Measurements from ENCODE around the gene SUSD4. TPM values are rescaled to one million over a fixed set of nuclear protein-coding genes. Genes with fewer than 3 reads are reported as not detected.

The SUSD4 gene
- total and polyA plus RNA-seq, 2 of the 4 experiments (the other 2 are of a cell fraction) = 1.8 to 2.7 TPM

DNA sequence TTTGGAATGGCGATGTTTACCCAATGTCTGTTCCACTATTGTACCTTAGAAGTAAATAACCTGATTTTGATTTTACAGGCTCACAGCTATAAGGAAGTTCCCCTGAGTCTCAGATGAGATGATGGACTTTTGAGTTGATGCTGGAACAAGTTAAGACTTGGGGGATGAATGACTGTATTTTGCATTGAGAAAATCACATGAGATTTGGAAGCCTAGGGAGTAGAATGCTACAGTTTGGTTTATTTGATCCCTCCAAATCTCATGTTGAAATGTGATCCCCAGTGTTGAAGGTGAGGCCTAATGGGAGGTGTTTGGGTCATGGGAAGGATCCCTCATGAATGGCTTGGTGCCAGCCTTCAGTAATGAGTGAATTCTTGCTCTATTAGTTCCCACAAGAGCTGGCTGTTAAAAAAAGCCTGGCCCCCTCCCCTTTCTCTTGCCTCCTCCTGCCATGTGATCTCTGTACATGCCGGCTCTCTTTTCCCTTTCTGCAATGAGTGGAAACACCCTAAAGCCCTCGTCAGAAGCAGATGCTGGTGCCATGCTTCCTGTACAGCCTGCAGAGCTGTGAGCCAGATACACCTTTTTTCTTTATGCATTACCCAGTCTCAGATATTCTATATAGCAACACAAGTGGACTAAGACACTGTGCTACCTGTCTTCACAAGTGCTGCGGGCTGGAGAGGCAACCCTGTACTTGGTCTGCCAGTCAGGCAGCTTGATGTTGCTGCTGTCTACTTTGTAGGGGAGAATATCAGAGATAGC lies 143.9 kb downstream of the SUSD4 start:
- Histone ChIP-seq H2BK15ac (ENCODE audit: low read depth, low read length) (no peak overlapping the region), H3K56ac (ENCODE audit: extremely low read depth, insufficient read depth, low read length) (no peak overlapping the region), H3K23ac (ENCODE audit: low read depth, low read length) (no peak overlapping the region), H4K91ac (ENCODE audit: insufficient read depth, low read depth, low read length) (no peak overlapping the region), H2AK9ac (replicated peaks; ENCODE audit: low read depth, low read length, poor library complexity) (no peak overlapping the region), H4K5ac (ENCODE audit: low read depth, low read length) (no peak overlapping the region), H3K27me3 (ENCODE audit: control insufficient read depth, insufficient read depth, low read length) (peaks cover 10% of the 10 kb centered on the region), H2BK20ac (ENCODE audit: low read depth, low read length) (no peak overlapping the region), H4K8ac (ENCODE audit: low read depth in 2 of 2, low read length in 2 of 2) (no peak overlapping the region), H3K9me3 (ENCODE audit: control insufficient read depth, insufficient read depth, low read length) (peaks cover 11% of the 10 kb centered on the region), H2AFZ (replicated peaks; ENCODE audit: low read length, poor library complexity) (no peak overlapping the region), H3K4me2 (ENCODE audit: low read depth, low read length) (no peak overlapping the region), H3K4ac (ENCODE audit: low read depth, low read length) (no peak overlapping the region), H3K4me1 (ENCODE audit: control insufficient read depth, insufficient read depth, low read length) (no peaks in the 10 kb centered on the region), H3K9me1 (ENCODE audit: insufficient read depth, low read length) (no peaks in the 10 kb centered on the region), H2BK120ac (ENCODE audit: low read depth, low read length) (no peak overlapping the region), H3K14ac (replicated peaks; ENCODE audit: low read depth, low read length) (no peak overlapping the region), H2AK5ac (ENCODE audit: low read depth, low read length) (no peak overlapping the region), H3K36me3 (ENCODE audit: control insufficient read depth, insufficient read depth, low read length) (no peaks in the 10 kb centered on the region), H3K4me3 (ENCODE audit: insufficient read depth, low read depth, low read length) (no peak overlapping the region), H3K9ac (ENCODE audit: low read depth, low read length) (no peak overlapping the region), H3K79me1 (ENCODE audit: low read depth in 1 of 2, low read length in 2 of 2) (no peaks in the 10 kb centered on the region), H2BK5ac (ENCODE audit: low read depth, low read length, poor library complexity, severe bottlenecking) (no peak overlapping the region), H3K18ac (ENCODE audit: low read depth, low read length) (no peak overlapping the region), H4K20me1 (ENCODE audit: insufficient read depth, low read length) (no peaks in the 10 kb centered on the region), H3K27ac (ENCODE audit: insufficient read depth, low read length) (no peak overlapping the region)
- DNase-seq (no peak), ATAC-seq (ENCODE audit: low read depth) (no peak)
- intact Hi-C loops (cut with micrococcal nuclease) = no loop called here
- 100% methylated on average over 1 of the region's 4 CpGs; no CpG with 5 or more reads in 1 of the 2 experiments for WGBS, 2 experiments (ENCODE audit: extremely low coverage in 2 of 2, insufficient read length in 1 of 2)
- CTCF ChIA-PET = no interaction called here
- in situ Hi-C loops (cut with MboI; ENCODE audit: low sequenced_read_pairs) = no loop called here
- no TSS peak for BruUV-seq (replicated peaks)
- TF ChIP-seq NFE2L2 (IDR thresholded peaks at IDR 0.05; ENCODE audit: low read depth, low read length) = no peak
- POLR2A ChIA-PET (ENCODE audit: unreplicated experiment) = no interaction called here
- dilution Hi-C loops (cut with HindIII; ENCODE audit: low sequenced_read_pairs, unreplicated experiment) = no loop called here
